ENCODE measurements around the gene TANC1.

TANC1 gene

GRCh38 chr2:159232456-159233170 is 264.2 kb downstream of the TANC1 start:
- DNase-seq: no peak

GRCh38 chr2:159234868-159235267 is 266.4 kb downstream of the TANC1 start:
- DNase-seq: no peak

- no peak for DNase-seq
Observed at GRCh38 chr2:159243529-159243928, 275.1 kb downstream of the TANC1 start.

- DNase-seq: no peak
Observed at GRCh38 chr2:159246325-159246988, 278.0 kb downstream of the TANC1 start.

GRCh38 chr2:159249990-159250715 is 281.7 kb downstream of the TANC1 start:
- no peak for DNase-seq

- DNase-seq: no peak
Observed at GRCh38 chr2:159251296-159252173, 283.1 kb downstream of the TANC1 start.

GRCh38 chr2:159252905-159253304 is 284.5 kb downstream of the TANC1 start:
- DNase-seq: no peak

GRCh38 chr2:159256159-159256558 is 287.7 kb downstream of the TANC1 start:
- no peak for DNase-seq

GRCh38 chr2:159262226-159262625 is 293.8 kb downstream of the TANC1 start:
- no peak for DNase-seq

- no peak for DNase-seq
Observed at GRCh38 chr2:159262904-159263303, 294.5 kb downstream of the TANC1 start.

- DNase-seq: no peak
Observed at GRCh38 chr2:159265171-159265576, 296.7 kb downstream of the TANC1 start.

GRCh38 chr2:159266554-159266953 is 298.1 kb downstream of the TANC1 start:
- DNase-seq: no peak

GRCh38 chr2:159267921-159268320 is 299.5 kb downstream of the TANC1 start:
- DNase-seq: no peak

- no peak for DNase-seq
Observed at GRCh38 chr2:159270744-159271379, 302.4 kb downstream of the TANC1 start.

- no peak for DNase-seq
Observed at GRCh38 chr2:159272156-159272555, 303.7 kb downstream of the TANC1 start.

- DNase-seq: no peak
Observed at GRCh38 chr2:159275111-159275510, 306.7 kb downstream of the TANC1 start.

GRCh38 chr2:159279700-159280099 is 311.3 kb downstream of the TANC1 start:
- DNase-seq: no peak

GRCh38 chr2:159281002-159281401 is 312.6 kb downstream of the TANC1 start:
- DNase-seq: no peak
